PC-9 (cell line): ENCODE data around the gene IQGAP1. TPM values are rescaled to one million over a fixed set of nuclear protein-coding genes. Genes with fewer than 3 reads are reported as not detected.

Experiments used
- Bru-seq: library from RNA; stranded (reverse); fragments of 400-500 nt; gene quantifications from one replicate; lab custom pipeline; 2021; lab: Mats Ljungman, UMichigan
- BruChase-seq, 2 experiments: library from RNA; stranded (reverse); fragments of 400-500 nt; gene quantifications; one replicate each; lab custom pipeline; 2021; lab: Mats Ljungman, UMichigan
- BruUV-seq: library from RNA; stranded (reverse); fragments of 400-500 nt; replicated peaks from 2 replicates; lab custom pipeline; 2021; lab: Mats Ljungman, UMichigan
- CTCF ChIA-PET: fragments of 300-600 bp; sonication (Branson Sonifier 250); formaldehyde crosslinking; loops from one replicate; lab custom pipeline; 2022; ENCODE audit warnings: antibody characterized with exemption; lab: Charles Lee
- POLR2A ChIA-PET: fragments of 300-600 bp; sonication (Branson Sonifier 250); formaldehyde crosslinking; loops from one replicate; lab custom pipeline; 2022; ENCODE audit warnings: antibody characterized with exemption; ENCODE audit not compliant: unreplicated experiment; lab: Charles Lee
- DNase-seq, 2 experiments: peaks; one replicate each; pipeline versions ENCODE4 v3.0.0 to v3.0.0-alpha.2; 2015 to 2022; ENCODE audit warnings: mixed read lengths in 1 of 2
- H2AFZ ChIP-seq: fragments of 200-600 bp; sonication (generic); 2 replicates; pipeline ENCODE4 v1.8.1; 2017; ENCODE audit warnings: antibody characterized with exemption
- H3F3A ChIP-seq: fragments of 200-600 bp; sonication (generic); 2 replicates; pipeline ENCODE4 v1.8.1; 2017; ENCODE audit warnings: antibody characterized with exemption, mild to moderate bottlenecking, low read depth; ENCODE audit not compliant: insufficient read depth
- H3K27ac ChIP-seq: fragments of 200-600 bp; sonication (generic); 2 replicates; pipeline ENCODE4 v1.6.1; 2016; ENCODE audit warnings: mixed run types
- H3K27me3 ChIP-seq: fragments of 200-600 bp; sonication (generic); 2 replicates; pipeline ENCODE4 v1.6.1; 2016; ENCODE audit warnings: low read depth, mixed run types; ENCODE audit not compliant: insufficient read depth
- H3K36me3 ChIP-seq: fragments of 200-600 bp; sonication (generic); 2 replicates; pipeline ENCODE4 v1.6.1; 2016; ENCODE audit warnings: low read depth, mixed run types
- H3K4me1 ChIP-seq: fragments of 200-600 bp; sonication (generic); replicated peaks from 2 replicates; pipeline ENCODE4 v1.6.1; 2016; ENCODE audit warnings: mixed run types; ENCODE audit not compliant: insufficient read depth
- H3K4me2 ChIP-seq: fragments of 200-600 bp; sonication (generic); 2 replicates; pipeline ENCODE4 v1.6.1; 2017; ENCODE audit warnings: mixed run types
- H3K4me3 ChIP-seq: fragments of 200-600 bp; sonication (generic); 2 replicates; pipeline ENCODE4 v1.6.1; 2016; ENCODE audit warnings: mixed run types
- H3K79me2 ChIP-seq: fragments of 200-600 bp; sonication (generic); 2 replicates; pipeline ENCODE4 v1.6.1; 2017; ENCODE audit warnings: low read depth, mixed run types
- H3K9me2 ChIP-seq: fragments of 200-600 bp; sonication (generic); 2 replicates; pipeline ENCODE4 v1.8.1; 2017; ENCODE audit warnings: mild to moderate bottlenecking; ENCODE audit not compliant: insufficient read depth
- H3K9me3 ChIP-seq: fragments of 200-600 bp; sonication (generic); 2 replicates; pipeline ENCODE4 v1.8.1; 2016; ENCODE audit warnings: low read depth; ENCODE audit not compliant: insufficient read depth
- H4K20me1 ChIP-seq: fragments of 200-600 bp; sonication (generic); 2 replicates; pipeline ENCODE4 v1.8.1; 2017; ENCODE audit not compliant: insufficient read depth
- EZH2 ChIP-seq: fragments of 200-600 bp; sonication (generic); IDR thresholded peaks from 2 replicates; pipeline ENCODE4 v1.8.0; 2017; ENCODE audit warnings: antibody characterized with exemption, low read depth
- intact Hi-C: fragments of 100-400 bp; cut with micrococcal nuclease; formaldehyde crosslinking; loops from one replicate; pipeline ENCODE4 v1.10.0; 2022; ENCODE audit not compliant: unreplicated experiment
- long read RNA-seq: library from polyadenylated mRNA; stranded (forward); transcript quantifications from one replicate; pipeline ENCODE4 v2.0.0, GENCODE V29; 2022
- total RNA-seq: library from RNA; stranded (reverse); gene quantifications from 2 replicates; pipeline ENCODE4 v1.2.3, GENCODE V29; 2021
- TF ChIP-seq, protein P1 (sequence below): fragments of 200-600 bp; sonication (generic); conservative IDR thresholded peaks from 2 replicates; pipeline ENCODE4 v1.6.1; 2017; ENCODE audit warnings: mixed run types, antibody characterized with exemption, mild to moderate bottlenecking, moderate library complexity

IQGAP1 gene, protein sequence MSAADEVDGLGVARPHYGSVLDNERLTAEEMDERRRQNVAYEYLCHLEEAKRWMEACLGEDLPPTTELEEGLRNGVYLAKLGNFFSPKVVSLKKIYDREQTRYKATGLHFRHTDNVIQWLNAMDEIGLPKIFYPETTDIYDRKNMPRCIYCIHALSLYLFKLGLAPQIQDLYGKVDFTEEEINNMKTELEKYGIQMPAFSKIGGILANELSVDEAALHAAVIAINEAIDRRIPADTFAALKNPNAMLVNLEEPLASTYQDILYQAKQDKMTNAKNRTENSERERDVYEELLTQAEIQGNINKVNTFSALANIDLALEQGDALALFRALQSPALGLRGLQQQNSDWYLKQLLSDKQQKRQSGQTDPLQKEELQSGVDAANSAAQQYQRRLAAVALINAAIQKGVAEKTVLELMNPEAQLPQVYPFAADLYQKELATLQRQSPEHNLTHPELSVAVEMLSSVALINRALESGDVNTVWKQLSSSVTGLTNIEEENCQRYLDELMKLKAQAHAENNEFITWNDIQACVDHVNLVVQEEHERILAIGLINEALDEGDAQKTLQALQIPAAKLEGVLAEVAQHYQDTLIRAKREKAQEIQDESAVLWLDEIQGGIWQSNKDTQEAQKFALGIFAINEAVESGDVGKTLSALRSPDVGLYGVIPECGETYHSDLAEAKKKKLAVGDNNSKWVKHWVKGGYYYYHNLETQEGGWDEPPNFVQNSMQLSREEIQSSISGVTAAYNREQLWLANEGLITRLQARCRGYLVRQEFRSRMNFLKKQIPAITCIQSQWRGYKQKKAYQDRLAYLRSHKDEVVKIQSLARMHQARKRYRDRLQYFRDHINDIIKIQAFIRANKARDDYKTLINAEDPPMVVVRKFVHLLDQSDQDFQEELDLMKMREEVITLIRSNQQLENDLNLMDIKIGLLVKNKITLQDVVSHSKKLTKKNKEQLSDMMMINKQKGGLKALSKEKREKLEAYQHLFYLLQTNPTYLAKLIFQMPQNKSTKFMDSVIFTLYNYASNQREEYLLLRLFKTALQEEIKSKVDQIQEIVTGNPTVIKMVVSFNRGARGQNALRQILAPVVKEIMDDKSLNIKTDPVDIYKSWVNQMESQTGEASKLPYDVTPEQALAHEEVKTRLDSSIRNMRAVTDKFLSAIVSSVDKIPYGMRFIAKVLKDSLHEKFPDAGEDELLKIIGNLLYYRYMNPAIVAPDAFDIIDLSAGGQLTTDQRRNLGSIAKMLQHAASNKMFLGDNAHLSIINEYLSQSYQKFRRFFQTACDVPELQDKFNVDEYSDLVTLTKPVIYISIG (N-terminal part only)
- total RNA-seq (113 and 164 TPM in 2 replicates), Bru-seq, nascent RNA (percentile 94 among the genes with signal in this experiment), BruChase-seq, experiment 1, labeled RNA remaining after a 2-hour chase (percentile 88 among the genes with signal in this experiment), BruChase-seq, experiment 2, labeled RNA remaining after a 6-hour chase (percentile 94 among the genes with signal in this experiment)
- long read RNA-seq, full-length matches to known transcripts, result 67 of 115 reads
- long read RNA-seq, partial matches to known transcripts, result 25 of 115 reads
- long read RNA-seq, other reads (novel, unspliced or antisense), result 23 of 115 reads

DNA sequence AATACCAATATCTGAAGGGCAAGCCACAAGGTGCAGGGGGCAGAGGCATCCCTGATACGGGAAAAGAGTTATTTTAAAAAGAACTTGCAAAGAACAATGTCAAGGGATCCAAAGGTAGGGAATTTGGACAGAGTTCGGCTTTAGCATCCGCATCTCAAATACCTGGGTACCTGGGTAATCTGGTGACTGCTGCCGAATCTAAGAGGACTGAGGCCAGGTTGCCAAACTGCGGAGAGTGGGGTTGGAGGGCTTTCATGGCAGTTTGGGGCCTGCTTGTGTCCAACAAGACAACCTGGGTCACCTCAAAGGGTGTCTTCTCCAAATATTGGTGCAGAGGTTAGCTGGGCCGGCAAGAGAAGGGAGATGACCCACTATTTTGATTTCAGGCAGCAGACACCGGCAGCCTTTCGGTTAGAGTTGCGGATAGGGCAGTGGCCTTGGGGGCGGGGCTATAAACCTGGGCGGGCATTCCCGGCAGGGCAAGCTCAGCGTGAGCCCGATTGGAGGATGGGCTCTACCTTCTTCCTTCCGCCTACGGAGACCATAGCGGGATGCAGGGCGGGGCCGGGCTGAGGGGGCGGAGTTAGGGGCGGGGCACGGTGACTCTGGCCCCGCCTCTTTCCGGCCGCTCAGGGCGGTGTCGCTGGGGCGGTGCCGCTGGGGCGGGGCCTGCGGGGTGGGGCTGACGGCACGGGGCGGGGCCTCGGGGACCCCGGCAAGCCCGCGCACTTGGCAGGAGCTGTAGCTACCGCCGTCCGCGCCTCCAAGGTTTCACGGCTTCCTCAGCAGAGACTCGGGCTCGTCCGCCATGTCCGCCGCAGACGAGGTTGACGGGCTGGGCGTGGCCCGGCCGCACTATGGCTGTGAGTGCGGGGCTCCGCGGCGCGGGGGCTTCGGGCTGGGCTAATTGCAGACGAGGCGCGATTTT, at the start of gene IQGAP1:
Gene IQGAP1 (plus strand): TSS at position 709 of the 928 bp plus-strand sequence. CDS start 100 bp downstream, at position 809.
- H3K27me3 ChIP-seq, result no peaks in the 10 kb centered on the region
- no peaks in the 10 kb centered on the region for H3K9me3 ChIP-seq
- peaks cover 21% of the 10 kb centered on the region for H3K36me3 ChIP-seq
- peak within 1 kb of the TSS; percentile 58 for H3K27ac ChIP-seq
- intact Hi-C loops, result loop anchor here (1.0 to 5.0 kb wide), 4 partner anchors 23 to 92 kb away; no protein-coding TSS in a partner anchor
- peak within 1 kb of the TSS; percentile 87 for H3K4me3 ChIP-seq
- TSS peak; percentile 92 for BruUV-seq
- no peak for TF ChIP-seq EZH2
- TF ChIP-seq, protein P1, sequence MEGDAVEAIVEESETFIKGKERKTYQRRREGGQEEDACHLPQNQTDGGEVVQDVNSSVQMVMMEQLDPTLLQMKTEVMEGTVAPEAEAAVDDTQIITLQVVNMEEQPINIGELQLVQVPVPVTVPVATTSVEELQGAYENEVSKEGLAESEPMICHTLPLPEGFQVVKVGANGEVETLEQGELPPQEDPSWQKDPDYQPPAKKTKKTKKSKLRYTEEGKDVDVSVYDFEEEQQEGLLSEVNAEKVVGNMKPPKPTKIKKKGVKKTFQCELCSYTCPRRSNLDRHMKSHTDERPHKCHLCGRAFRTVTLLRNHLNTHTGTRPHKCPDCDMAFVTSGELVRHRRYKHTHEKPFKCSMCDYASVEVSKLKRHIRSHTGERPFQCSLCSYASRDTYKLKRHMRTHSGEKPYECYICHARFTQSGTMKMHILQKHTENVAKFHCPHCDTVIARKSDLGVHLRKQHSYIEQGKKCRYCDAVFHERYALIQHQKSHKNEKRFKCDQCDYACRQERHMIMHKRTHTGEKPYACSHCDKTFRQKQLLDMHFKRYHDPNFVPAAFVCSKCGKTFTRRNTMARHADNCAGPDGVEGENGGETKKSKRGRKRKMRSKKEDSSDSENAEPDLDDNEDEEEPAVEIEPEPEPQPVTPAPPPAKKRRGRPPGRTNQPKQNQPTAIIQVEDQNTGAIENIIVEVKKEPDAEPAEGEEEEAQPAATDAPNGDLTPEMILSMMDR, result no peak
- H2AFZ ChIP-seq, result peak within 1 kb of the TSS; percentile 98
- peaks cover 12% of the 10 kb centered on the region for H3F3A ChIP-seq
- no peaks in the 10 kb centered on the region for H3K9me2 ChIP-seq
- peaks cover 16% of the 10 kb centered on the region for H3K4me1 ChIP-seq
- ChIA-PET POLR2A (interaction anchor here (0.5 to 1.0 kb wide), 13 partner anchors 14 to 206 kb away, joined by 3 to 27 read pairs (median 5); no protein-coding TSS in a partner anchor), CTCF (interaction anchor here (0.5 to 1.7 kb wide), 5 partner anchors 24 to 80 kb away, joined by 3 to 6 read pairs (median 3); no protein-coding TSS in a partner anchor)
- peaks cover 4% of the 10 kb centered on the region; the same call in 1 of the 2 replicates for H4K20me1 ChIP-seq
- DNase-seq, result peak; percentile 86 to 96
- peaks cover 43% of the 10 kb centered on the region for H3K79me2 ChIP-seq
- peak within 1 kb of the TSS; percentile 99 for H3K4me2 ChIP-seq

DNA sequence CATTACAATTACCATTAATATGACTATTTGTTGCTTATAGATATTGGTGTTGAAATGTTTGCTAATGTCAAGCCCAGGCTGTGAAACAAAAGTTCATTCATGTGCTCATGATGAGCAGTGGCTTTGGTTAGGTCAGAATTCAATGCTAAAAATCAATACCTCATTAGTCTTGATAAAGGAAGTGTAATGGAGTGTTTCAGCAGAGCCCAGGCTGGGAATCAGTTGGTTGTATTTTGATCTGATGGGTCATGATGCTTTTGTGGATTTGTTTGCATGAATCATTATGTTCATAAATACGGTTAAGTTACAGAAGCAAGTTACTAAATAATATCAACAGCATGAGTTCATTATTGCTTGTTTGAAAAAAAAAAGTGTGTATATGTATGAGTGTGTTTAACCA, 49.5 kb upstream of the IQGAP1 start:
- H3K36me3 ChIP-seq, result no peaks in the 10 kb centered on the region
- ChIA-PET CTCF (no interaction called here), POLR2A (no interaction called here)
- no peak overlapping the region for H3K27ac ChIP-seq
- H3K4me2 ChIP-seq, result no peak overlapping the region
- intact Hi-C loops, result no loop called here
- no peak for TF ChIP-seq EZH2
- TF ChIP-seq, protein P1, result no peak
- H4K20me1 ChIP-seq, result no peaks in the 10 kb centered on the region
- H3K4me1 ChIP-seq, result peaks cover 58% of the 10 kb centered on the region
- no peak overlapping the region for H2AFZ ChIP-seq
- H3F3A ChIP-seq, result peaks cover 29% of the 10 kb centered on the region
- no peaks in the 10 kb centered on the region for H3K9me3 ChIP-seq
- no peaks in the 10 kb centered on the region for H3K27me3 ChIP-seq
- H3K79me2 ChIP-seq, result no peaks in the 10 kb centered on the region
- H3K4me3 ChIP-seq, result no peak overlapping the region
- no TSS peak for BruUV-seq
- peak in 1 of 2 experiments; percentile 59 for DNase-seq
- no peaks in the 10 kb centered on the region for H3K9me2 ChIP-seq
